ENCODE measurements around the gene KCNH1. TPM values are rescaled to one million over a fixed set of nuclear protein-coding genes. Genes with fewer than 3 reads are reported as not detected.

KCNH1 gene
- polyA plus RNA-seq, 1 experiment, result 3.5 TPM

GRCh38 chr1:210685295-210685650 lies 448.7 kb downstream of the KCNH1 start:
- Histone ChIP-seq H3K4me3 (ENCODE audit: low read depth, low read length) (no peak overlapping the region), H3K27me3 (ENCODE audit: control insufficient read depth, insufficient read depth, low read length) (no peaks in the 10 kb centered on the region), H3K36me3 (ENCODE audit: control insufficient read depth, insufficient read depth, low read length) (no peaks in the 10 kb centered on the region)
- no peak for DNase-seq (ENCODE audit: low read depth)
- ChIA-PET CTCF (interaction anchor here (0.6 kb wide), 1 partner anchor 60 kb away, joined by 3 read pairs; no protein-coding TSS in a partner anchor), POLR2A (no interaction called here)
- TF ChIP-seq CTCF (IDR thresholded peaks at IDR 0.05; ENCODE audit: insufficient read depth, low read depth, low read length), result no peak

- DNase-seq (ENCODE audit: low read depth), result no peak
- Histone ChIP-seq H3K4me3 (ENCODE audit: low read depth, low read length) (no peak overlapping the region), H3K27me3 (ENCODE audit: control insufficient read depth, insufficient read depth, low read length) (no peaks in the 10 kb centered on the region), H3K36me3 (ENCODE audit: control insufficient read depth, insufficient read depth, low read length) (no peaks in the 10 kb centered on the region)
- POLR2A ChIA-PET, result no interaction called here
- CTCF ChIA-PET, result interaction anchor here (0.5 to 1.4 kb wide), 3 partner anchors 9 to 511 kb away, joined by 3 to 5 read pairs (median 3); no protein-coding TSS in a partner anchor
- TF ChIP-seq CTCF (IDR thresholded peaks at IDR 0.05; ENCODE audit: insufficient read depth, low read depth, low read length), result no peak
Observed at GRCh38 chr1:210684466-210685294, 449.3 kb downstream of the KCNH1 start.

- Histone ChIP-seq H3K36me3 (ENCODE audit: control insufficient read depth, insufficient read depth, low read length) (no peaks in the 10 kb centered on the region), H3K27me3 (ENCODE audit: control insufficient read depth, insufficient read depth, low read length) (no peaks in the 10 kb centered on the region), H3K4me3 (ENCODE audit: low read depth, low read length) (no peak overlapping the region)
- POLR2A ChIA-PET, result no interaction called here
- DNase-seq (ENCODE audit: low read depth), result no peak
- no peak for TF ChIP-seq CTCF (IDR thresholded peaks at IDR 0.05; ENCODE audit: insufficient read depth, low read depth, low read length)
- CTCF ChIA-PET, result interaction anchor here (1.4 kb wide), 1 partner anchor 10 kb away, joined by 5 read pairs; no protein-coding TSS in a partner anchor
Observed at GRCh38 chr1:210683403-210684047, 450.4 kb downstream of the KCNH1 start.

GRCh38 chr1:210681158-210681557 lies 452.8 kb downstream of the KCNH1 start:
- H3K27me3 ChIP-seq (ENCODE audit: control insufficient read depth, insufficient read depth, low read length), result no peaks in the 10 kb centered on the region
- no peaks in the 10 kb centered on the region for H3K36me3 ChIP-seq (ENCODE audit: control insufficient read depth, insufficient read depth, low read length)
- peak; percentile 18 for DNase-seq (ENCODE audit: low read depth)
- H3K4me3 ChIP-seq (ENCODE audit: low read depth, low read length), result no peak overlapping the region
- ChIA-PET CTCF (interaction anchor here (0.6 to 2.5 kb wide), 4 partner anchors 11 to 452 kb away, joined by 3 to 7 read pairs (median 4); partner anchors contain the start of gene KCNH1), POLR2A (interaction anchor here (0.6 kb wide), 1 partner anchor 225 kb away, joined by 3 read pairs; no protein-coding TSS in a partner anchor)
- TF ChIP-seq CTCF (IDR thresholded peaks at IDR 0.05; ENCODE audit: insufficient read depth, low read depth, low read length), result no peak

- no peak for DNase-seq (ENCODE audit: low read depth)
- POLR2A ChIA-PET, result no interaction called here
- no peak for TF ChIP-seq CTCF (IDR thresholded peaks at IDR 0.05; ENCODE audit: insufficient read depth, low read depth, low read length)
- Histone ChIP-seq H3K4me3 (ENCODE audit: low read depth, low read length) (no peak overlapping the region), H3K36me3 (ENCODE audit: control insufficient read depth, insufficient read depth, low read length) (no peaks in the 10 kb centered on the region), H3K27me3 (ENCODE audit: control insufficient read depth, insufficient read depth, low read length) (no peaks in the 10 kb centered on the region)
- CTCF ChIA-PET, result interaction anchor here (0.7 to 1.1 kb wide), 2 partner anchors 15 to 195 kb away, joined by 4 to 5 read pairs; no protein-coding TSS in a partner anchor
Observed at GRCh38 chr1:210678306-210678705, 455.6 kb downstream of the KCNH1 start.

Measured in BJ (cell line).